PC-9 (cell line): ENCODE measurements around the gene NKPD1. TPM values are rescaled to one million over a fixed set of nuclear protein-coding genes. Genes with fewer than 3 reads are reported as not detected.

ENCODE experiments used
- BruUV-seq: library from RNA; stranded (reverse); fragments of 400-500 nt; replicated peaks from 2 replicates; lab custom pipeline; 2021; lab: Mats Ljungman, UMichigan
- CTCF ChIA-PET: fragments of 300-600 bp; sonication (Branson Sonifier 250); formaldehyde crosslinking; loops from one replicate; lab custom pipeline; 2022; ENCODE audit warnings: antibody characterized with exemption; lab: Charles Lee
- POLR2A ChIA-PET: fragments of 300-600 bp; sonication (Branson Sonifier 250); formaldehyde crosslinking; loops from one replicate; lab custom pipeline; 2022; ENCODE audit warnings: antibody characterized with exemption; ENCODE audit not compliant: unreplicated experiment; lab: Charles Lee
- DNase-seq, 2 experiments: peaks; one replicate each; pipeline versions ENCODE4 v3.0.0 to v3.0.0-alpha.2; 2015 to 2022; ENCODE audit warnings: mixed read lengths in 1 of 2
- H2AFZ ChIP-seq: fragments of 200-600 bp; sonication (generic); 2 replicates; pipeline ENCODE4 v1.8.1; 2017; ENCODE audit warnings: antibody characterized with exemption
- H3F3A ChIP-seq: fragments of 200-600 bp; sonication (generic); 2 replicates; pipeline ENCODE4 v1.8.1; 2017; ENCODE audit warnings: antibody characterized with exemption, mild to moderate bottlenecking, low read depth; ENCODE audit not compliant: insufficient read depth
- H3K27ac ChIP-seq: fragments of 200-600 bp; sonication (generic); 2 replicates; pipeline ENCODE4 v1.6.1; 2016; ENCODE audit warnings: mixed run types
- H3K27me3 ChIP-seq: fragments of 200-600 bp; sonication (generic); 2 replicates; pipeline ENCODE4 v1.6.1; 2016; ENCODE audit warnings: low read depth, mixed run types; ENCODE audit not compliant: insufficient read depth
- H3K36me3 ChIP-seq: fragments of 200-600 bp; sonication (generic); 2 replicates; pipeline ENCODE4 v1.6.1; 2016; ENCODE audit warnings: low read depth, mixed run types
- H3K4me1 ChIP-seq: fragments of 200-600 bp; sonication (generic); replicated peaks from 2 replicates; pipeline ENCODE4 v1.6.1; 2016; ENCODE audit warnings: mixed run types; ENCODE audit not compliant: insufficient read depth
- H3K4me2 ChIP-seq: fragments of 200-600 bp; sonication (generic); 2 replicates; pipeline ENCODE4 v1.6.1; 2017; ENCODE audit warnings: mixed run types
- H3K4me3 ChIP-seq: fragments of 200-600 bp; sonication (generic); 2 replicates; pipeline ENCODE4 v1.6.1; 2016; ENCODE audit warnings: mixed run types
- H3K79me2 ChIP-seq: fragments of 200-600 bp; sonication (generic); 2 replicates; pipeline ENCODE4 v1.6.1; 2017; ENCODE audit warnings: low read depth, mixed run types
- H3K9me2 ChIP-seq: fragments of 200-600 bp; sonication (generic); 2 replicates; pipeline ENCODE4 v1.8.1; 2017; ENCODE audit warnings: mild to moderate bottlenecking; ENCODE audit not compliant: insufficient read depth
- H3K9me3 ChIP-seq: fragments of 200-600 bp; sonication (generic); 2 replicates; pipeline ENCODE4 v1.8.1; 2016; ENCODE audit warnings: low read depth; ENCODE audit not compliant: insufficient read depth
- H4K20me1 ChIP-seq: fragments of 200-600 bp; sonication (generic); 2 replicates; pipeline ENCODE4 v1.8.1; 2017; ENCODE audit not compliant: insufficient read depth
- EZH2 ChIP-seq: fragments of 200-600 bp; sonication (generic); IDR thresholded peaks from 2 replicates; pipeline ENCODE4 v1.8.0; 2017; ENCODE audit warnings: antibody characterized with exemption, low read depth
- intact Hi-C: fragments of 100-400 bp; cut with micrococcal nuclease; formaldehyde crosslinking; loops from one replicate; pipeline ENCODE4 v1.10.0; 2022; ENCODE audit not compliant: unreplicated experiment
- total RNA-seq: library from RNA; stranded (reverse); gene quantifications from 2 replicates; pipeline ENCODE4 v1.2.3, GENCODE V29; 2021
- TF ChIP-seq, protein P1 (sequence below): fragments of 200-600 bp; sonication (generic); conservative IDR thresholded peaks from 2 replicates; pipeline ENCODE4 v1.6.1; 2017; ENCODE audit warnings: mixed run types, antibody characterized with exemption, mild to moderate bottlenecking, moderate library complexity

NKPD1 gene
- total RNA-seq, 1 experiment from 2014 or later: 0.37 TPM

GRCh38 chr19:45166723-45167252 lies 6.0 kb upstream of the NKPD1 start:
- Histone ChIP-seq H3F3A (peaks cover 8% of the 10 kb centered on the region), H3K27ac (no peak overlapping the region), H3K79me2 (no peaks in the 10 kb centered on the region), H2AFZ (no peak overlapping the region), H3K4me2 (no peak overlapping the region), H4K20me1 (peaks cover 24% of the 10 kb centered on the region; the same call in 1 of the 2 replicates), H3K9me2 (no peaks in the 10 kb centered on the region), H3K4me3 (no peak overlapping the region), H3K36me3 (no peaks in the 10 kb centered on the region), H3K27me3 (no peaks in the 10 kb centered on the region), H3K4me1 (0 out of 2 replicates have a peak, but pooled peaks cover 7% of the 10 kb centered on the region), H3K9me3 (no peaks in the 10 kb centered on the region)
- POLR2A ChIA-PET: no interaction called here
- DNase-seq: no peak
- CTCF ChIA-PET: interaction anchor here (0.7 kb wide), 1 partner anchor 43 kb away, joined by 5 read pairs; no protein-coding TSS in a partner anchor
- no TSS peak for BruUV-seq
- TF ChIP-seq EZH2: no peak
- TF ChIP-seq, protein P1, sequence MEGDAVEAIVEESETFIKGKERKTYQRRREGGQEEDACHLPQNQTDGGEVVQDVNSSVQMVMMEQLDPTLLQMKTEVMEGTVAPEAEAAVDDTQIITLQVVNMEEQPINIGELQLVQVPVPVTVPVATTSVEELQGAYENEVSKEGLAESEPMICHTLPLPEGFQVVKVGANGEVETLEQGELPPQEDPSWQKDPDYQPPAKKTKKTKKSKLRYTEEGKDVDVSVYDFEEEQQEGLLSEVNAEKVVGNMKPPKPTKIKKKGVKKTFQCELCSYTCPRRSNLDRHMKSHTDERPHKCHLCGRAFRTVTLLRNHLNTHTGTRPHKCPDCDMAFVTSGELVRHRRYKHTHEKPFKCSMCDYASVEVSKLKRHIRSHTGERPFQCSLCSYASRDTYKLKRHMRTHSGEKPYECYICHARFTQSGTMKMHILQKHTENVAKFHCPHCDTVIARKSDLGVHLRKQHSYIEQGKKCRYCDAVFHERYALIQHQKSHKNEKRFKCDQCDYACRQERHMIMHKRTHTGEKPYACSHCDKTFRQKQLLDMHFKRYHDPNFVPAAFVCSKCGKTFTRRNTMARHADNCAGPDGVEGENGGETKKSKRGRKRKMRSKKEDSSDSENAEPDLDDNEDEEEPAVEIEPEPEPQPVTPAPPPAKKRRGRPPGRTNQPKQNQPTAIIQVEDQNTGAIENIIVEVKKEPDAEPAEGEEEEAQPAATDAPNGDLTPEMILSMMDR: no peak
- intact Hi-C loops: no loop called here

DNA sequence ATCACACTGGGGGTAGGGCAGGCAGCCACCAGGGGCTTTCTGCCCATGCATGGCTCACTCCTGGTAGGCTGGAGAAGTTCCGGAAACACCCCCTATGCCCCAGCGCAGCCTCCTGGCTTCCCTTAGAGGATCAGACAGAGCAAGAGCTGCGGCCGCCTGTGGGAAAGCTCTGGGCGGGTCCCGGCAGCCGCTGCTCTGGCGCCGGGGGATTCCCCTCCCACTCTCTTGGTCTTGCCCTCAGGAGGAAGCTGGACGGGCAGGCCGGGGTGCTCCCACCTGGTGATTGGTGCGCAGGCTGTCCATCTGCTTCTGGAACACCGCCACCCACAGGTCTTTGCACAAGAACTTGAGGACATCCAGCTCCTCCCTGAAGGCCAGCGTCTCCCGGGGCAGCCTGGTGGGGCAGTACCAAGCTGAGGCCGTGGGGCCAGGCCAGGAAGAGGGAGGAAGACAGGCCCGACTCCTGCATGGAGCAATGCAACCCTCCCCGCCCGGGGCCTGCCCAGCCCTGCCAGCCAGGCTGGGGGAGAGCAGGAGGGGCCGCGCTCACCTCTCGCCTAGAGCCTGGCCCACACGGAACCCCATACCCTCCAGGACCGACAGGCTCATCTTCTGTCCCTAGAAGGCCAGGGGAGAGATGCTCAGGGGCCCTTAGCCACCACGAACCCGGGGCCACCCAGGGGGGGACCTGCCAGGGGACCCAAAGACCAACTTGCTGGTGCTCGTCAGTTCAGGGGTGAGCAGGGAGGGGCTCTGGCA lies 4.0 kb upstream of the NKPD1 start:
- H3F3A ChIP-seq: peaks cover 7% of the 10 kb centered on the region
- intact Hi-C loops: no loop called here
- no peak overlapping the region for H2AFZ ChIP-seq
- H3K27me3 ChIP-seq: no peaks in the 10 kb centered on the region
- no peaks in the 10 kb centered on the region for H3K79me2 ChIP-seq
- no TSS peak for BruUV-seq
- H4K20me1 ChIP-seq: 0 out of 2 replicates have a peak, but pooled peaks cover 16% of the 10 kb centered on the region
- H3K36me3 ChIP-seq: no peaks in the 10 kb centered on the region
- TF ChIP-seq EZH2: no peak
- H3K9me2 ChIP-seq: no peaks in the 10 kb centered on the region
- peak overlapping the region; percentile 39; the same call in 1 of the 2 replicates for H3K4me2 ChIP-seq
- no peaks in the 10 kb centered on the region for H3K9me3 ChIP-seq
- no peak overlapping the region for H3K4me3 ChIP-seq
- POLR2A ChIA-PET: interaction anchor here (0.6 to 1.1 kb wide), 3 partner anchors 27 to 240 kb away, joined by 3 to 10 read pairs (median 9); partner anchors contain the start of genes CLASRP and PPP1R13L
- CTCF ChIA-PET: interaction anchor here (0.5 to 0.6 kb wide), 3 partner anchors 10 to 227 kb away, joined by 7 to 10 read pairs (median 9); no protein-coding TSS in a partner anchor
- H3K4me1 ChIP-seq: peaks cover 18% of the 10 kb centered on the region
- H3K27ac ChIP-seq: no peak overlapping the region
- peak; percentile 82 to 84 for DNase-seq

- peaks cover 7% of the 10 kb centered on the region for H3F3A ChIP-seq
- no peaks in the 10 kb centered on the region for H3K9me2 ChIP-seq
- no peaks in the 10 kb centered on the region for H3K9me3 ChIP-seq
- H2AFZ ChIP-seq: no peak overlapping the region
- TF ChIP-seq EZH2: no peak
- TF ChIP-seq, protein P1: no peak
- H3K79me2 ChIP-seq: no peaks in the 10 kb centered on the region
- POLR2A ChIA-PET: interaction anchor here (0.6 to 1.1 kb wide), 3 partner anchors 70 to 241 kb away, joined by 3 to 13 read pairs (median 10); partner anchors contain the start of genes CLASRP and PPP1R13L
- H3K27ac ChIP-seq: no peak overlapping the region
- no peak overlapping the region for H3K4me3 ChIP-seq
- H3K27me3 ChIP-seq: no peaks in the 10 kb centered on the region
- intact Hi-C loops: no loop called here
- H3K36me3 ChIP-seq: no peaks in the 10 kb centered on the region
- CTCF ChIA-PET: interaction anchor here (0.5 kb wide), 2 partner anchors 120 to 226 kb away, joined by 7 to 9 read pairs; no protein-coding TSS in a partner anchor
- H3K4me2 ChIP-seq: peak overlapping the region; percentile 39; the same call in 1 of the 2 replicates
- BruUV-seq: no TSS peak
- no peak for DNase-seq
- H4K20me1 ChIP-seq: 0 out of 2 replicates have a peak, but pooled peaks cover 16% of the 10 kb centered on the region
- H3K4me1 ChIP-seq: peaks cover 18% of the 10 kb centered on the region
Measured at GRCh38 chr19:45163751-45164460, 3.1 kb upstream of the NKPD1 start.
